Activated CD8-positive, alpha-beta T cell treated with anti-CD3 and anti-CD28 coated beads for 36 hours (primary cell): ENCODE measurements around the gene URI1. TPM values are rescaled to one million over a fixed set of nuclear protein-coding genes. Genes with fewer than 3 reads are reported as not detected.

ENCODE experiments used
- ATAC-seq: fragments of 200-7000 bp; cut with Tn5 transposase; one replicate; pipeline ENCODE4 v1.10.0; 2021; ENCODE audit warnings: mild to moderate bottlenecking, moderate library complexity
- CTCF ChIA-PET: fragments of 350-600 bp; sonication (Branson Sonifier 250); formaldehyde crosslinking; loops from one replicate; lab custom pipeline; 2021; ENCODE audit warnings: antibody characterized with exemption; lab: Charles Lee
- POLR2A ChIA-PET: fragments of 350-600 bp; sonication (Branson Sonifier 250); formaldehyde crosslinking; loops from one replicate; lab custom pipeline; 2021; ENCODE audit warnings: antibody characterized with exemption; lab: Charles Lee
- DNase-seq: peaks from one replicate; pipeline ENCODE4 v3.0.0-alpha.2; 2020
- H3K27ac Mint-ChIP-seq: one replicate; pipeline ENCODE4 v1.8.0; 2021; ENCODE audit warnings: mild to moderate bottlenecking, mixed read lengths
- H3K27me3 Mint-ChIP-seq: one replicate; pipeline ENCODE4 v1.8.0; 2021; ENCODE audit warnings: mixed read lengths
- H3K36me3 Mint-ChIP-seq: one replicate; pipeline ENCODE4 v1.8.0; 2021; ENCODE audit warnings: low read depth, mixed read lengths
- H3K4me1 Mint-ChIP-seq: one replicate; pipeline ENCODE4 v1.8.0; 2021; ENCODE audit warnings: low read depth, mixed read lengths
- H3K4me3 Mint-ChIP-seq: one replicate; pipeline ENCODE4 v1.8.0; 2021; ENCODE audit warnings: mild to moderate bottlenecking, moderate library complexity, mixed read lengths
- H3K9me3 Mint-ChIP-seq: one replicate; pipeline ENCODE4 v1.8.0; 2021; ENCODE audit warnings: mixed read lengths
- intact Hi-C: fragments of 100-400 bp; cut with micrococcal nuclease; formaldehyde crosslinking; loops from one replicate; pipeline ENCODE4 v1.10.0; 2022
- total RNA-seq, 2 experiments: library from RNA; stranded (reverse); gene quantifications; one replicate each; pipeline ENCODE4 v1.2.3, GENCODE V29; 2021
- TF ChIP-seq, protein P1 (sequence below): fragments of 200-600 bp; IDR thresholded peaks from one replicate; pipeline ENCODE4 v1.8.0; 2022; ENCODE audit warnings: antibody characterized with exemption, mild to moderate bottlenecking

The URI1 gene
- total RNA-seq, 2 experiments from 2014 or later: 65.5 to 71.1 TPM

DNA sequence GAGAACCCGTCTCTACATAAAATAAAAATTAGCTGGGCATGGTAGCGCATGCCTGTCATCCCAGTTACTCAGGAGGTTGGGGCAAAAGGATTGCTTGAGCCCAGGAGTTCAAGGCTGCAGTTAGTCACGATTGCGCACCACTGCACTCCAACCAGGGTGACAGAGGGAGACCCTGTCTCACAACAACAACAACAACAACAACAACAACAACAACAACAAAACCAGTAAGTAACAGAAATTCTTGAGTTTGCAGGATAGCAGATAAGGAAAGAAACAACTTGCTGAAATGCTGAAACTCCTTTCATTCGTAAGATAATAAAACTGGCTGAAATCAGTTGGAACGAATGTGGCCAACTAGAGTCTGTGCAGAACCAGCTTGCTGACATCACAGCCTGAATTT lies 23.1 kb upstream of the URI1 start:
- ChIA-PET POLR2A (no interaction called here), CTCF (no interaction called here)
- no peaks in the 10 kb centered on the region for H3K36me3 Mint-ChIP-seq
- no peak for DNase-seq
- H3K4me1 Mint-ChIP-seq: no peaks in the 10 kb centered on the region
- no peak overlapping the region for H3K4me3 Mint-ChIP-seq
- no peaks in the 10 kb centered on the region for H3K9me3 Mint-ChIP-seq
- no peak for ATAC-seq
- no peak overlapping the region for H3K27ac Mint-ChIP-seq
- TF ChIP-seq, protein P1, sequence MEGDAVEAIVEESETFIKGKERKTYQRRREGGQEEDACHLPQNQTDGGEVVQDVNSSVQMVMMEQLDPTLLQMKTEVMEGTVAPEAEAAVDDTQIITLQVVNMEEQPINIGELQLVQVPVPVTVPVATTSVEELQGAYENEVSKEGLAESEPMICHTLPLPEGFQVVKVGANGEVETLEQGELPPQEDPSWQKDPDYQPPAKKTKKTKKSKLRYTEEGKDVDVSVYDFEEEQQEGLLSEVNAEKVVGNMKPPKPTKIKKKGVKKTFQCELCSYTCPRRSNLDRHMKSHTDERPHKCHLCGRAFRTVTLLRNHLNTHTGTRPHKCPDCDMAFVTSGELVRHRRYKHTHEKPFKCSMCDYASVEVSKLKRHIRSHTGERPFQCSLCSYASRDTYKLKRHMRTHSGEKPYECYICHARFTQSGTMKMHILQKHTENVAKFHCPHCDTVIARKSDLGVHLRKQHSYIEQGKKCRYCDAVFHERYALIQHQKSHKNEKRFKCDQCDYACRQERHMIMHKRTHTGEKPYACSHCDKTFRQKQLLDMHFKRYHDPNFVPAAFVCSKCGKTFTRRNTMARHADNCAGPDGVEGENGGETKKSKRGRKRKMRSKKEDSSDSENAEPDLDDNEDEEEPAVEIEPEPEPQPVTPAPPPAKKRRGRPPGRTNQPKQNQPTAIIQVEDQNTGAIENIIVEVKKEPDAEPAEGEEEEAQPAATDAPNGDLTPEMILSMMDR: no peak
- intact Hi-C loops: no loop called here
- H3K27me3 Mint-ChIP-seq: peaks cover 2% of the 10 kb centered on the region

DNA sequence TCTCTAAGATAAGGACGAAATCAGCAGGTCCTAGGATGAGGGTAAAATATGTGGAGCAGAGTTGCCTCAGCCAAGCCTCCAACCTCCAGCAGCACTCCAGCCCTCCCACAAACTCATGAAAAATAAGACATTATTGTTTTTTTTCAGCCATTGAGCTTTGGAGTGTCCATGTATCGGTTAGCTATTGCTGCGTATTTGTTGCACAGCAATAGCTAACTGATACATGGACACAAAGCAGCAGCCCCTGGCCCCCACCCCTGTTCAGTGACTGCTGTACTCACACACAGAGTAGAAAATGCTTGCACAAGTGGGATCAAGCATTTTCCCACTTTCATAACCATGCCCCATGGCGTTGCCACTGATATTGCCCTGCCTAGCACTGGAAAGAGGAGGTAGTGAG lies 19.1 kb upstream of the URI1 start:
- ATAC-seq (no peak), DNase-seq (no peak)
- ChIA-PET CTCF (interaction anchor here (1.1 to 1.2 kb wide), 2 partner anchors 41 to 50 kb away, joined by 3 to 4 read pairs; no protein-coding TSS in a partner anchor), POLR2A (interaction anchor here (1.2 kb wide), 1 partner anchor 36 kb away, joined by 3 read pairs; no protein-coding TSS in a partner anchor)
- intact Hi-C loops: no loop called here
- H3K27ac Mint-ChIP-seq: no peak overlapping the region
- no peaks in the 10 kb centered on the region for H3K9me3 Mint-ChIP-seq
- TF ChIP-seq, protein P1: no peak
- H3K27me3 Mint-ChIP-seq: no peaks in the 10 kb centered on the region
- H3K36me3 Mint-ChIP-seq: no peaks in the 10 kb centered on the region
- no peak overlapping the region for H3K4me3 Mint-ChIP-seq
- H3K4me1 Mint-ChIP-seq: peaks cover 2% of the 10 kb centered on the region

DNA sequence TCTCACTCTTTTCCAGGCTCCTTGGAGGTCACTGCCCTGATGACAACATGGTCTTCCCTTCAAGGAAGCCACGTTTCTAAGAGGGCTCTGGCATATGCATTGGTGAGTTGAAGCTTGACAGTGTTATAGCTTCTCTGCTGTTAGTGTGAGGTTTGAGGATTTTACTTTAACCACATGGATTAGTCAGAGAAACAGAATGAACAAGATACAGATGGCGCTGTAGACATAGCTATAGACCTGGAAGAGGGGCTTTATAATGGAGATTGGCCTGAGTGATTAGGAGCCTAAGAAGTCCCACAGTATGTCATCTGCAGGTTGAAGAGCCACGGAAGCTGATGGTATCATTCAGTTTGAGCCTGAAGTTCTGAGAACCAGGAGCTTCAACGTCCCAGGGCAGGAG lies 18.4 kb upstream of the URI1 start:
- ChIA-PET CTCF (interaction anchor here (1.1 to 1.2 kb wide), 2 partner anchors 40 to 51 kb away, joined by 3 to 4 read pairs; no protein-coding TSS in a partner anchor), POLR2A (interaction anchor here (1.2 kb wide), 1 partner anchor 37 kb away, joined by 3 read pairs; no protein-coding TSS in a partner anchor)
- TF ChIP-seq, protein P1: no peak
- intact Hi-C loops: no loop called here
- H3K27me3 Mint-ChIP-seq: no peaks in the 10 kb centered on the region
- H3K36me3 Mint-ChIP-seq: no peaks in the 10 kb centered on the region
- H3K4me1 Mint-ChIP-seq: peaks cover 7% of the 10 kb centered on the region
- ATAC-seq (peak; percentile 42), DNase-seq (no peak)
- H3K27ac Mint-ChIP-seq: no peak overlapping the region
- H3K4me3 Mint-ChIP-seq: no peak overlapping the region
- no peaks in the 10 kb centered on the region for H3K9me3 Mint-ChIP-seq

DNA sequence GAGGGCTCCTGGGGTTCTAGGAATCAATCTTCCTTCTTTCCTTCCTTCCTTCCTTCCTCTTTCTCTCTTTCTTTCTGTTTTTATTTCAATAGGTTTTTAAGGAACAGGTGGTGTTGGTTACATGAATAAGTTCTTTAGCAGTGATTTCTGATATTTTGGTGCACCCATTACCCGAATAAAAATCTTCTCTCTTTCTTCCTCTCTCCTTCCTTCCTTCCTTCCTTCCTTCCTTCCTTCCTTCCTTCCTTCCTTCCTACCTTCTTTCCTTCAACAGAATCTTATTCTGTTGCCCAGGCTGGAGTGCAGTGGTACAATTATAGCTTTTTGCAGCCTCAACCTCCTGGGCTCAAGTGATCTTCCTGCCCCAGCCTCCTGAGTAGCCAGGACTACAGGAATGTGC lies 16.0 kb upstream of the URI1 start:
- no peak for DNase-seq
- intact Hi-C loops: no loop called here
- Mint-ChIP-seq H3K27ac (no peak overlapping the region), H3K27me3 (no peaks in the 10 kb centered on the region), H3K9me3 (no peaks in the 10 kb centered on the region), H3K36me3 (no peaks in the 10 kb centered on the region), H3K4me1 (peaks cover 7% of the 10 kb centered on the region), H3K4me3 (no peak overlapping the region)
- POLR2A ChIA-PET: no interaction called here
- TF ChIP-seq, protein P1: no peak
- CTCF ChIA-PET: interaction anchor here (1.5 kb wide), 1 partner anchor 53 kb away, joined by 6 read pairs; no protein-coding TSS in a partner anchor
- ATAC-seq: no peak

DNA sequence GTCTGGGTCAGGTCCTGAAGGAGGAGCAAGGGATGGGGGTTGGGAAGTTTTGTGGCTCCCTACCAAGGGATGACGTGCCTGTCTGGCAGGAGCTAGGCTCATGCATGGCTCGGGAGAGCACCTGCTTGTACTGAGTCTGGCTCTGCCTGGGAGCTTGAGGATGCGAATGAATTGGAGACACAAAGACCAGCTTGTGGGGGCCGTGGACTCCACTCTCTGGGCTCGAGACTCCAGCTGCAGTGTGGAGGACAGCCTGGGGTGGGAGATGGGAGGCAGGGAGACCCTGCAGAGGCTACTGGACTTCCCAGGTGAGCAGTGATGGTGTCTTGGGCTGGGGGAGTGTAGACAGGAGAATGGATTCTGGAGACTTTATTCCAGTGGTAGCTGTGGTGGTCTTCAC lies 15.2 kb upstream of the URI1 start:
- ChIA-PET POLR2A (no interaction called here), CTCF (interaction anchor here (1.5 kb wide), 1 partner anchor 54 kb away, joined by 6 read pairs; no protein-coding TSS in a partner anchor)
- Mint-ChIP-seq H3K27ac (no peak overlapping the region), H3K9me3 (no peaks in the 10 kb centered on the region), H3K27me3 (no peaks in the 10 kb centered on the region), H3K4me1 (peaks cover 7% of the 10 kb centered on the region), H3K4me3 (no peak overlapping the region), H3K36me3 (no peaks in the 10 kb centered on the region)
- ATAC-seq: no peak
- TF ChIP-seq, protein P1: no peak
- DNase-seq: no peak
- intact Hi-C loops: no loop called here
